Hematopoietic multipotent progenitor cell treated with erythropoietin and hydrocortisone succinate and interleukin-3 and kit ligand, for 17 days (in vitro differentiated cells): ENCODE data around the gene IFNL4.
"Not testable (repeated sequence)": the region's sequence is repeated elsewhere in the genome, so short reads cannot be mapped to it uniquely, and the experiment has no call there.

Experiments used
- DNase-seq: peaks from one replicate; pipeline ENCODE4 v3.0.0-alpha.2; 2015; ENCODE audit warnings: low spot score

IFNL4 gene

DNA sequence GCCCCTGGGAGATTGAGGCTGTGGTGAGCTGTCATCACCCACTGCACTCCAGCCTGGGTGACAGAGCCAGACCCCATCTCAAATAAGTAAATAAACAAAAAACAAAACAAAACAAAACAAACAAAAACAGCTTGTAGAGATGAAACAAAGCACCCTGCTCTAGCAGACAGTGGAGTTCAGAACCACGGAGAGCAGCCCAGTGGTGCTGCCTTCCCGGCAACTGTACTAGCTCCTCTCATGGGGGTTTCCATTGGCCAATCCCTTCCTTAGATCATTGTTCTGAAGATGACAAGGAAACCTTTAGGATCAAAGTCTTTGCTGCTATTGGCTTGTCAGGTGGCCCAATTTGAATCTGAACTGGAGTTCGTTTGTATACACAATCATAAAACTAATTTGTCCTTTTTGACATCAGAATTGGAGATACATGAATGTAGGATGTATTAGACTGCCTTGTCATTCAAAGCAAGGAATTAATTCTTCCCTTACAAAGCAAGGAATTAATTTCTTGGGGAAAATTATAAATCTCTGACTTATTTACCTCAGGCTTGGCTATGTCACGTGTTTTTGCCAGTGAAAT, 24.9 kb downstream of the IFNL4 start:
- DNase-seq: no peak

DNA sequence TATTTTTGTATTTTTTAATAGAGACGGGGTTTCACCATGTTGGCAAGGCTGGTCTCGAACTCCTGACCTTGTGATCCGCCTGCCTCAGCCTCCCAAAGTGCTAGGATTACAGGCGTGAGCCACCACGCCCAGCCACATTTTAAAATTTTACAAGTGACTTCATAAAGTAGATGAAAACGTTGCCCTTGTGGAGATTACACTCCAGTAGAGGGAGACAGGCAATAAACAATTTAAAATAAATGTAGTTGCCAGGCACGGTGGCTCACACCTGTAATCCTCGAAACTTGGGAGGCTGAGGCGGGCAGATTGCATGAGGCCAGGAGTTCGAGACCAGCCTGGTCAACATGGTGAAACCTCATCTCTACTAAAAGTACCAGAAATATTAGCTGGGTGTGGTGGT, 29.5 kb downstream of the IFNL4 start:
- not testable (repeated sequence) for DNase-seq

DNA sequence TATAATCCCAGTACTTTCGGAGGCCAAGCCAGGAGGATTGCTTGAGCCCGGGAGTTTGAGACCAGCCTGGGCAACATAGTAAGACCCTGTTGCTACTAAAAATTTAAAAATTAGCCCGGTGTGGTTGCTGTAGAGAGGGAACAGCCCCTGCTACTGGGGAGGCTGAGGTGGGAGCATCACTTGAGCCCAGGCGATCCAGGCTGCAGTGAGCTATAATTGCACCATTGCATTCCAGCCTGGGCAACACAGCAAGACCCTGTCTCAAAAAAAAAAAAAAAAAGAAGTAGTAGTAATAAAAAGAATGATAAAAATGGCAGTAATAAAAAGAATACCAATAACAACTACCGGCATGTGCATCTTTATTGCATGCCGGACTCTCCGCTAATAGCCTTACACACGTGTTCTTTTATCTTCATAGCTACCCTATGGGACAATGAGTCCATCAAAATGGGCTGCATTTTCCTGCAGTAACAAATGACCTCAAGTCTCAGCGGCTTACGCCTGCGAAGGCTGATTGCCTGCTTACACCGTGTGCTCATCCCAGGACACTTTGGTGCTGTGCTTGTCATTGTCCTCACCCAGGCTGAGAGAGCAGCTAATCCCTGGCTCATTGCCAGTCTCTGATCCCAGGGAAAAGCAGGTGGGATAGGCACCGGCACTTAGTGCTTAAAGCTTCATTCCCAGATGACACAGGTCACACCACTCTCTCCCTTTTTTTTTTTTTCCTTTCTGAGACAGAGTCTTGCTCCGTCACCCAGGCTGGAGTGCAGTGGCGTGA, 30.2 kb downstream of the IFNL4 start:
- DNase-seq: no peak

DNA sequence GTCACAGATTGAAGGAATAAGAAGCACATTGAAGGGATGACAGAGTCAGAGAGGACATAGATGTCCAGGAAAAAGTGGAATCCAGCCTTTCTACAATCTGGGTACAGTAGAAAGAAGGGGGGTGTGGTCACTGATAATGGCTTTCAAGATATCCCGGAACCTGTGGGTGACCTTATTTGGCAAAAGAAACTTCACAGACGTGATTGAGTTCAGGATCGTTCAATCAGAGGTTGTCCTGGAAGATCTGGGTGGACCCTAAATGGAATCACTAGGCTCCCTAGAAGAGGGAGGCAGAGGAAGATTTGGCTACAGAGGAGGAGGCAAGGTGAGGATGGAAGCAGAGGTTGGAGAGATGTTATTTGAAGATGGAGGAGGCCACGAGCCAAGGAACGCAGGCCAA, 31.6 kb downstream of the IFNL4 start:
- no peak for DNase-seq

DNA sequence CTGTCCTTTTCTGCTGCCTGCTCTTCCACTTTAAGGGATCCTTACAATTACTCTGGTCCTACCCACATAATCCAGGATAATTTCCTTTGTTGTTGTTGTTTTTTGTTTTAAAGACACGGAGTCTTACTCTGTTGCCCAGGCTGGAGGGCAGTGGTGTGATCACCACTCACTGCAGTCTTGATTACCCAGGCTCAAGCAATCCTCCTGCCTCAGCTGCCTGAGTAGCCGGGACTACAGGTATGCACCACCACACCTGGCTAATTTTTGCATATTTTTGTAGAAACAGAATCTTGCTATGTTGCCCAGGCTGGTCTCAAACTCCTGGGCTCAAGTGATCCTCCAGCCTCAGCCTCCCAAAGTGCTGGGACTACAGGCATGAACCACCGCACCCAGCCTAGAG, 33.3 kb downstream of the IFNL4 start:
- DNase-seq: not testable (repeated sequence)

DNA sequence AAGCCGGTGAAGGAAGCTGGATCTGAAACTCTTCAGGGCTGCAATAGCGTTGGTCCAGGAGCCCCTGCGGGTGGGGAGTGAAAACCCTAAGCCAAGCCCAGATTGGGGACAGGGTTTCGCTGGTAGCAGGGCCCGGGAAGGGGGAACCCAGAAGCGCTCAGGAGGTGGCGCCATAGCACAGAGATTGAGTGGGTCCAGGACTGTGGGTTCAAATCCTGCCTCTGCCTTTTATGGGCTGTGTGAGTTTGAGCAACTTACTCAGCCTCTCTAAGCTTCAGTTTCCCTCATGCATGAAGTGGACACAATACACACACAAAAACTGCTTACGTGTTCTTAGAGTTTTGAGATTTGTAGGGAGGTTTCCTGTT, 36.3 kb downstream of the IFNL4 start:
- DNase-seq: peak; percentile 35

DNA sequence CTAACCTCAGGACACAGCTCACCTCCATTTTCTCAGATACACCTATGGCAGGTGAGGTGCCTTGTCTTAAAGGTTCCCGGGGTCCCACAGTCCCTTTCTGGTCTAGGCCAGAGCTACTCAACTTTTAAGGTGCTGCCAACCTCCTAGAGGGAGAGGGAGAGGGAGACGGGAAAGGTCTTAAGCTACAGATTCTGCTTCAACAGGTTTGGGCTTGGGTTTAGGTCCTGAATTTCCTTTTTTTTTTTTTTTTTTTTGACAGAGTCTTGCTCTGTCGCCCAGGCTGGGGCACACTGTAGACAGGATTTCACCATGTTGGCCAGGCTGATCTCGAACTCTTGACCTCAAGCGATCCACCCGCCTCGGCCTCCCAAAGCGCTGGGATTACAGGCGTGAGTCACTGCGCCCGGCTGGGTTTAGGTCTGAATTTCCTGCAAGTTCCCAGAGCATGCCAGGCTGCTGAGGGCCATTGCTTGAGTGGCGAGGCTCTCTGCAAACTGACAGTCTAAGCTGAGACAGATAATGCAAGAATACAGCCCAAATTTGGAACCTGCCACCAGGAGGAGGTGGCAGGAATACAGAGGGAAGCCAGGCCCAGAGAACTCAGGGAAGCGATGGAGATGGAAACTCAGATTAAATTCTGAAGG, 36.8 kb downstream of the IFNL4 start:
- no peak for DNase-seq

DNA sequence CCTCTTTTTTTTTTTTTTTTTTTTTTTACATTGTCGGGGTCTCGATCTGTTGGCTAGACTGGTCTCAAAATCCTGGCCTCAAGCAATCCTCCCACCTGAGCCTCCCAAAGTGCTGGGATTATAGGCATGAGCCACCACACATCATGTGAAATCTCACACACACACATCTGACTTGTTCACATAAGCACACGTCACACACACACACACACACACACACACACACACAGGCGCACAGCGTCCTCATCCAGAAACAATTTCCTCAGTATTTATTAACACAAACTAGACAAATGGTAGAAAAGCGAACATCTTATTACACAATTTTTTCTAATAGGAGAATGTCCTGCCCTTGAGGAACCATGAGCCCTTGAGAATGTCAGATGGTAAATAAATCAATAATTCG, 39.5 kb downstream of the IFNL4 start:
- DNase-seq: no peak

DNA sequence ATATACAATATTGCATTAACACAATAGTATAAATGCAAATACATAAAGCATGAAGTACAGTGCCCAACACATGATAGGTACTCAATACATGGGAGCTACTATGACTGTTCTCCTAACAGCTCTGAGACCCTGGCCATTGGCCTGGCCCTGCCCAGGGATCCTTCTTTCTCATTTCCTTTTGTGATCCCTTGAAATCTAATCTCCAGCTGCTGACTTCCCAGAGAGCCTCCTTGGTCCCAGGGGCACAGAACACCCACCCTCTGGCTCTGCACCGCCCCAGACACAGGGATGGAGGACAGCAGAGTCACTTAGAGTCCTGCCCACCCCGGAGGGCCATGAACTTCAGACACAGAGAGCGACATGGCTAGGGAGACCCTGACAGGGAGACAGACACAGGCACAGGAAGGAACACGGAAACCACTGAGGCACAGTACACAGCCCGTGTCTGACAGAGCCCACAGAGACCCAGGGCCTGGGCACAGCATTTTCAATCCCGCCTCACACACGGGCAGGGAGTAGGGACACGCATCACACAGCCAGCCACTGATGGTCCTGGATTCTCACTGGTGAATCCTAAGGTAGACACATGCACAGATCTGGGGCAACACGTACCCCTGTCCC, 40.4 kb downstream of the IFNL4 start:
- DNase-seq: no peak

DNA sequence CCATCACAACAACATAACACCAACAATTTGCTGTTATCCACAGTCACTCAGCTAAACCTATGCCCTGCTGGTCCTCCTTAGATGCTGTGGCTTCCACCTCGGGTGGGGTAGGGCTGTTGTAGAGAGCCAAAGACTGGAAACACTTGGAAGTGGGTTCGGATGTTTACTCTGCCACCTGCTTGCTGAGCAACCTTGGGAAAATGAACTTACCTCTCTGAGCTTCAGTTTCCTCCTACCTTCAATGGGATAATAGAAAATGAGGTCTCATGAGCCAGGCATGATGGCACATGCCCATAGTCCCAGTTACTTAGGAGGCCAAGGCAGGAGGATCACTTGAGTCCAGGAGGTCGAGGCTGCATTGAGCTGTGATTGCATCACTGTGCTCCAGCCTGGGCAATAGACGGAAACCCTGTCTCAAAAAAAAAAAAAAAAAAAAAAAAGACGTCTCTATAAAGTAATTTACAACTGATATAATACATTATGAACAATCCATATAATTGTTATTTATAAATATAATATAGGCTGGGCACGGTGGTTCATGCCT, 41.3 kb downstream of the IFNL4 start:
- DNase-seq: no peak

DNA sequence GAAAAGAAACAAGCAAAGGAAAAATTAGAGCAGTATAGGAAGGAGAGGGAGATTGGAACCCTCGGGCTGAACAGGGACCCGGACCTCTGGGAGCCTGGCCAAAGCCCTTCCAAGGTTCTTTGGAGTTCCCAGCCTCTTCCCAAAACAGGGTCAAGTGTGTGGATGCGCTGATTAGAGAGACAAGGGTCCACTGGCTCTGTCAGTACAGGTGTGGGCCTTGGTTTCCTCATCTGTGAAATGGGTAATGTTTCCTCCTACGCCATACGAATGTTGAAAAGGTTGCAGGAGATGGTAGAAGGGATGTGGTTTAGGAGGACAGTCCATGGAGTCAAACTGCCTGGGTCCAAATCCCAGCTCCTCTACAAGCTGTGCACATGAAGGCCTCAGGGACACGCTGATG, 42.5 kb downstream of the IFNL4 start:
- no peak for DNase-seq

DNA sequence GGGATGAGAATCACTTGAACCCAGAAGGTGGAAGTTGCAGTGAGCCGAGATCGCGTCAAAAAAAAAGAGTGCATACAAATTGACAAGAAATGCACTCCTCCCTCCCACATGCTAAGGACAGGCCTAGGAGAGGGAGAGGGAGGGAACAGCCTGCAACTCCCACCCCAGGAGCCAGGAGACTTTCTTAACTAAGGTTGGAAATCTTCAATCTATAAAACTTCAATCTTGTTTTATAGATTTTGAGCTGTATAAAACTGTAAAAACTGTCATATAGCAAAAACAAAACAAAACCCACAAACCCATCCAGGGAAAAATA, 43.2 kb downstream of the IFNL4 start:
- no peak for DNase-seq

DNA sequence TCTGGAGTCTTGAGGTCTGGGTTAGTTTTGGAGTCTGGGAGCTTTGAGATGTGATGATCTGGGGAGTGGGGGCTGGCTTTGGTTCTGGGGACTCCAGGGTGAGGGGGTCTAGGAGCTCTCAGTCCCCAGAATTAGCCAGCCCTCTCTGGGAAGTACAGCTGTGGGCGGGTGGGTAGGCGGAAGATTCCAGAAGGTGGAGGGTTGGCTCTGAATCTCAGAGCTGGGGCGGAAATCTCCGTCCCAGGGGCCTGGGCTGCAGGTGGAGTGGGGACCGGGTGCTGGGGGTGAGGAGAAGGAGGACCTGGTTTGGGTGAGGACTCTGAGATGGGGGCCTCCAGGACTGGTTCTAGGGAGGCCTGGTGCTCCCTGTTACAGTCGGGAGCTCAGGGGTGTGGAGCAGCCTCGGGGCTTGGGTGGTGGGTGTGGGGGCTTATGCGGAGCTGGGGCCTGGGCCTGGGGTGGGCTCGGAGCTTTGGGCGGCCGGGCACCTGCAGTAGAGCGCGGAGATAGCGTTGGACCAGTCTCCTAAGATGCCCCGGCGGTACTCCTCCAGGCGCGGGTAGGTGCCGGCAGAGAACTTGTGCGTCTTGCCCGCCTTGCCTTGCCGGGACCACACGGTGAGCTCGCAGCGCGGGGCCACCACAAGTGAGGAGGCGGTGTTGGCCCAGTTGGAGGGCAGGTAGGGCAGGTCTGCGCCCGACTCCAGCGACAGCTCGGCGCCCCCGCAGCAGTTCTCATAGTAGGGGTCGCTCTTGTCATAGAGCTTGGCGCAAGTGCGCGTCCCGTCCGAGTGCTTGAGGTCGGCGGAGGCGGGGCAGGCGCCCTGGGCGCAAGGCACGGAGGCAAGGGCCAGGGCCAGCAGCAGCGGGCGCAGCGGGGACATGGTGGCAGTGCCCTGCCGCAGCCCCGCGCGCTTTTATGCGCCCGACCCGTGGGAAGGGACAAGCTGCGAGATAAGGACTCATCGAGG, 45.0 kb downstream of the IFNL4 start, which contains the start of gene SYCN:
SYCN (minus strand) TSS at position 892 of the 970 bp plus-strand sequence; CDS start at position 883, 9 bp downstream.
- DNase-seq: no peak

DNA sequence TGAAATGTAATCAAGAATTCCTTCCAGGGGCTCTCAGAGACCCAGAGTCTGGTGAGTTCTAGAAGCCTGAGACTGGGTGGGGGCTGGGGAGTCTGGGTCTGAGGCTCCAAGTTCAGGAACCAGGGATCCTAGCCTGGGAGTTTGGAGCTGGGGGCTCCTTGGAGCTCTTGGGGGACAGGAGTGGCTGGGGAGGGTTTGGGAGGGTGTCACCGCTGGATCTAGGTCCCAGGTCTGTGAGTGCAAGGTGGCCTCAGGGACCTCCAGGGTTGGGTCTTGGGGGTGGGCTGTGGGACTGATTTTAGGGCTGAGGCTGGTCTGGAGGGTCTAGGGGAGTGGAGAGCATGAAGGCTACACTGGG, 45.7 kb downstream of the IFNL4 start:
- DNase-seq: no peak

DNA sequence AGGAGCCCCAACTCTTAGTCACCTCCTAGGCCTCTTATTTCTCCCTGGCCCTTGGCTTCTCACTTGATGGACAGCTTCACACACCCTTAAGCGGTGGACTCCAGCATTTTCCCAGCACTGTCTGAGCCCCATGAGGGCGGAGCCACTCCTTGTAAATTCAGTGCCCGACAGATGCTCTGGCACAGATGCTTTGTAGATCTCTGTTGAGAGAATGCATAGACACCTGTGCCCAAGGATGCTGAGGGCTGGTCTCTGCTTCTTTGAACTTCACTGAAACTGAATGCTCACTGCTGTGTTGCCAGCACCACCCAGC, 47.9 kb downstream of the IFNL4 start:
- DNase-seq: no peak

DNA sequence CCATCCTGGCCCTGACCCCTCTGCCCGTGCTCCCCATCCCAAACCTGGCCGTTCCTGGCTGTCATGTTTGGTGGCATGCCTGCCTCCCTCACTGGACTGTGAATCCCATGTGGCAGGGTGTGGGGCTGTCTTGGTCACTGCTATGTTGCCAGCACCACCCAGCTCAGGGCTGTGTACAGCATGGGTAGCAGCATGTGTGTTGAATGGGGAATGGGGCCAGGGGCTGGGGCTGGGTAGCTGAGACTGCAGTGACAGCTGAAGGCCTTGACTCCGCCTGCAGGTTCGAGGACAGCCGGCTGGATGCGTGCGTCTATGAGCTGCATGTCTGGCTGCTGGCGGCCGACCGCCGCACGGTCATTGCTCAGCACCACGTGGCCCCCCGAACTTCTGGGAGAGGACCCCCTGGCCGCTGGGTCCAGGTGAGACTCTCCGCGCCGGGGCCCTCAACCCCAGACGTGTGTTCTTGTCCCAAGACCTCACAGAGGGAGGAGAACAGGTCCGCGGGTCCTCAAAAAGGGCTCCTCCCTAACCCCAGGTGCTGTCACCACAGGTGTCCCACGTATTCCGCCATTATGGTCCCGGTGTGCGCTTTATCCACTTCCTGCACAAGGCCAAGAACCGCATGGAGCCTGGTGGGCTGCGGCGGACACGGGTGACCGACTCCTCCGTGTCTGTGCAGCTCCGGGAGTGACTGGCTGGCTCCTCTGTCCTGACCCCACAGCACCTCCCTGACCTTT, 48.4 kb downstream of the IFNL4 start:
- DNase-seq: no peak

DNA sequence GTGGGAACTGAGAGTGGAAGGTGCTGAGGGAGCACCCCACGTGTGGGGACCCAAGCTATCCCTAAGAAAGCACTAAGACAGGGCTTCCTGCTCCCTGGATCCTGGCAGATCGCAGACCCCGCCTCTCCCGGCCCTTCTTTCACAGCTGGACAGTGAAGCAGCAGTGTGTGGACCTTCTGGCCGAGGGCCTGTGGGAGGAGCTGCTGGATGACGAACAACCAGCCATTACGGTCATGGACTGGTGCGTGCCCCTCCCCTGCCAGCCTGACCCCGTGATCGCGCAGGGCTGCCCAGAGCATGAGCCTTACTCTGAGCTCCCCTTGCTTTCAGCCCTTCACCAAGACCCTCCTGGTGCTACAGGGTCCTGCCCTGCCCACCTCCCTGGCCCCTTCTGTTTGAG, 49.6 kb downstream of the IFNL4 start:
- no peak for DNase-seq

DNA sequence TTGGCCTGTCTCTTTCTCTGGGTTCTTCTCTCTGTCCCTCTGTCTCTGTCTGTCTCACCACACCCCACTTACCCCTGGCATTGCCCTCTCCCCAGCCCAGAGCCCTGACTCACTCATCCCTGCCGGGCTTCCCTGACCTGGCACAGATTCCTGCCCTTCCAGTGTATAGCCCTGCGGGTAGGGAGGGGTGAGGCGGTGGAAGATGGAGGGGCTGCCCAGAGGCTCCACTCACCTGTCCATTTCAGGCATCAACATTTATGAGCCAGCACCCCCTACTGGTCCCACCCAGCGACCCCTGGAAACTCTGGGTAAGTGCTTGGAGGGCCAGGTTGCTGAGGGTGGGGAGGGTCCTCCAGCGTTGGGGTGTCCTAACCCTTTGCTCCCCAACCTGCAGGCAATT, 50.8 kb downstream of the IFNL4 start:
- DNase-seq: no peak

DNA sequence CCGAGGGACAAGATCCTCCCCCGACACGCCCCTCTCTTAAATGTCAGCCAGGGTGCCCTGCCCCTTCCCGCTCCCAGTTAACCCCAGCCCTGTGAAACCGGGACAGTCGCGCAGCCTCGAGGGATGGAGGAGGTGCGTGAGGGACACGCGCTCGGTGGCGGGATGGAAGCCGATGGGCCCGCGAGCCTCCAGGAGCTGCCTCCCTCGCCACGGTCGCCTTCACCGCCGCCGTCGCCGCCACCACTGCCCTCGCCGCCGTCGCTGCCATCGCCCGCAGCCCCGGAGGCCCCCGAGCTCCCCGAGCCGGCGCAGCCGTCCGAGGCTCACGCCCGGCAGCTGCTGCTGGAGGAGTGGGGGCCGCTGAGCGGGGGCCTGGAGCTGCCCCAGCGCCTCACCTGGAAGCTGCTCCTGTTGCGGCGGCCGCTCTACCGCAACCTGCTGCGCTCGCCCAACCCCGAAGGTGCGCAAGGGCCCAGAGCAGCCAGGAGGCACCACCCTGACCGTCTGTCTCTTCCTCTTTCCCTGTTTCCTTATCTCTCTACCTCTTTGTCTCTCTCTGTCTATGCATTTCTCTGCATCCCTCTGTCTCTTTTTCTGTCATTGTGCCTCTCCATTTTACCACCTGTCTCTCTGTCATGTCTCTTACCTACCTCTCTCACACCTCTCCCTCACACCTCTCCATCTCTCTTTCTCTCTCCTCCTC, 51.6 kb downstream of the IFNL4 start, which contains the start of gene NCCRP1:
NCCRP1 (plus strand) TSS at position 105 of the 703 bp plus-strand sequence; CDS start at position 124, 19 bp downstream.
- DNase-seq: no peak

DNA sequence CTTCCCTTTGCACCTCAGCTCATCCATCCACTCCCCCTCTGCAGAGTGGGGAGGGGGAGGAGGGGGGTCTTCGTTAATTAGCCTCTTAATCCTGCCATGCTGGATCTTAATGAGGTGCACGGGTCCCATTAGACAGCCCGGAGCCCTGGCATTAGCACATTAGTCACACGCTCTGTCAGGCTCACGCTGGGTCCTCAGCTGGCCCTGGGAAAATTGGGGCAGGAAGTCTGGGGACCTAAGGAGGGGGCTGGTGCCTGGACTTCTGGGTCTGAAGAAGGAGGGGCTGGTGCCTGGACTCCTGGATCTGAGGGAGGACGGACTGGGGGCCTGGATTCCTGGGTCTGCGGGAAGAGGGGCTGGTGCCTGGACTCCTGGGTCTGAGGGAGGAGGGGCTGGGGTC, 52.3 kb downstream of the IFNL4 start:
- no peak for DNase-seq
